Measurements from ENCODE around the gene CYREN. TPM values are rescaled to one million over a fixed set of nuclear protein-coding genes. Genes with fewer than 3 reads are reported as not detected.

Gene CYREN
- total RNA-seq, 1 experiment from 2014 or later: 70.5 TPM

DNA sequence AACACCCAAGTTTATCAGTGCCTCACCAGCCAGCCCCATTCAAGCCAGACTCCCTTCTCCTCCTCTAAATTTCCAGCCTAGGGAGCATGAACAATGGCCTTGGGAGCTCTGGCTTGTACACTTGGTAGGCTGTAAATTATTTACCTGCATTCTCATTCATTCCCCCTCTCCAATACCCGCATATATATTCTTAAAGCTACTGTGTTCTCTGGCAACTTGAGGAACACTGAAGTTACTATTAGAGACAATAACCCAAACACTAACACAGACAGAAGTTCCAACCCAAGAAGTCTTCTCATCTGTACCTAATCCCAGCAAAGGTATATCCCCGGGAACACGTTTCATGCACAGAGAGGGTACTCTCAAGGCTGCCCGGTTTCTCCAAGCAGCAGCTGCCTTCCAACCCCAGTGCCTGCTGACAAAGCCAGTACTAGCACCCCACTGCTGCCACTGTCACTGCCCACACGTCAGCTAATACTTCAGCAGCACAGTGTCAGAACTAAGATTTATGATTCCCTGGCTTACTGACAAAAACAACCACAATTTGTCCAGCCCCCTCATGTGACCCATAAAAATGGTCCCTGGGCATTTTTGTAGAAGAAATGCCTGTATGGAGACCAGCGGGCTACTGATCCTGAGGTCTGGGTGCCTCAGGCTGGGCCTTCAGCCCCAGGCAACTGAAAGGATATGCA lies 37.7 kb upstream of the CYREN start:
- H3K36me3 ChIP-seq (ENCODE audit: low read depth): no peaks in the 10 kb centered on the region
- no peaks in the 10 kb centered on the region for H3K79me2 ChIP-seq (ENCODE audit: low read depth)
- H3F3A ChIP-seq (ENCODE audit: insufficient read depth, low read depth): no peaks in the 10 kb centered on the region
- H3K4me1 ChIP-seq (replicated peaks; ENCODE audit: insufficient read depth): no peaks in the 10 kb centered on the region; the same call in 1 of the 2 replicates
- no peak overlapping the region for H2AFZ ChIP-seq
- H3K9me3 ChIP-seq (ENCODE audit: insufficient read depth, low read depth): no peaks in the 10 kb centered on the region
- TF ChIP-seq EZH2 (IDR thresholded peaks at IDR 0.05; ENCODE audit: low read depth): no peak
- TF ChIP-seq, protein P1, sequence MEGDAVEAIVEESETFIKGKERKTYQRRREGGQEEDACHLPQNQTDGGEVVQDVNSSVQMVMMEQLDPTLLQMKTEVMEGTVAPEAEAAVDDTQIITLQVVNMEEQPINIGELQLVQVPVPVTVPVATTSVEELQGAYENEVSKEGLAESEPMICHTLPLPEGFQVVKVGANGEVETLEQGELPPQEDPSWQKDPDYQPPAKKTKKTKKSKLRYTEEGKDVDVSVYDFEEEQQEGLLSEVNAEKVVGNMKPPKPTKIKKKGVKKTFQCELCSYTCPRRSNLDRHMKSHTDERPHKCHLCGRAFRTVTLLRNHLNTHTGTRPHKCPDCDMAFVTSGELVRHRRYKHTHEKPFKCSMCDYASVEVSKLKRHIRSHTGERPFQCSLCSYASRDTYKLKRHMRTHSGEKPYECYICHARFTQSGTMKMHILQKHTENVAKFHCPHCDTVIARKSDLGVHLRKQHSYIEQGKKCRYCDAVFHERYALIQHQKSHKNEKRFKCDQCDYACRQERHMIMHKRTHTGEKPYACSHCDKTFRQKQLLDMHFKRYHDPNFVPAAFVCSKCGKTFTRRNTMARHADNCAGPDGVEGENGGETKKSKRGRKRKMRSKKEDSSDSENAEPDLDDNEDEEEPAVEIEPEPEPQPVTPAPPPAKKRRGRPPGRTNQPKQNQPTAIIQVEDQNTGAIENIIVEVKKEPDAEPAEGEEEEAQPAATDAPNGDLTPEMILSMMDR (conservative IDR thresholded peaks at IDR 0.05): no peak
- no peak overlapping the region for H3K4me3 ChIP-seq
- H4K20me1 ChIP-seq (ENCODE audit: insufficient read depth): no peaks in the 10 kb centered on the region
- no peaks in the 10 kb centered on the region for H3K9me2 ChIP-seq (ENCODE audit: insufficient read depth)
- ChIA-PET CTCF (no interaction called here), POLR2A (ENCODE audit: unreplicated experiment) (no interaction called here)
- H3K4me2 ChIP-seq: no peak overlapping the region
- H3K27ac ChIP-seq: no peak overlapping the region
- intact Hi-C loops (cut with micrococcal nuclease; ENCODE audit: unreplicated experiment): no loop called here
- BruUV-seq (replicated peaks): no TSS peak
- no peak for DNase-seq
- no peaks in the 10 kb centered on the region for H3K27me3 ChIP-seq (ENCODE audit: insufficient read depth, low read depth)

DNA sequence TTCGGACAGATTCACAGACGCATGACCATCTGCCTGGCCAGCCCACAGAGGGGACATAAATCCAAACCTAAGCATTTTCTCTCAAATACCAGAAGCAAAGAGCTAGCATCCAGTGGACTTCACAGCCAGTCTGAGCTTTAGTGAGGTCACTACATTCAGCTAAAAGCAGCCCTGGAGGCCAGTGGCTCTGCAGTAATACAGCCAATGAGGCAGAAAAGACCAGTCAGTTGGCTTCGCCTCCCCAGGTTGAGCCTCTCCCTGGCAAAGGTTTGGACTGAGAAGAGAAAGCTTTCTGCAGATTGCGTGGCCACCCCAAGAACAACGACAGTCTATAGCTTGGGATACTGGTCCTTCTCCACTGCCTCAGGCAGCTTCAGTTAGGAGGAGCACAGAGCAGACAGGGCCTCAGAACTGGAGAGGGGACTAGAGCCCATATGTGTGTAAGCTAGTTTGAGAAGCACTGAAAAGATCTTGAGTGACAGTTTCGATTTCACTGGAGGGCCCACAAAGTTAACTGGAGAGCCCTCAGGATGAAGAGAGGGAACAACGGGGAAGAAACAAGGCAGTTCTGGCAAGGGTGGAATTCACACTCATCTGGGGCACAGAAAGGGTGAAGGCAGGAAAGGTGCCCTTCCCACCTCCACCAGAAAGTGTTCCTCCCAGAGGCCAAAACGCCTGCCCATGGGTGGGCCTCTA lies 37.0 kb upstream of the CYREN start:
- no TSS peak for BruUV-seq (replicated peaks)

DNA sequence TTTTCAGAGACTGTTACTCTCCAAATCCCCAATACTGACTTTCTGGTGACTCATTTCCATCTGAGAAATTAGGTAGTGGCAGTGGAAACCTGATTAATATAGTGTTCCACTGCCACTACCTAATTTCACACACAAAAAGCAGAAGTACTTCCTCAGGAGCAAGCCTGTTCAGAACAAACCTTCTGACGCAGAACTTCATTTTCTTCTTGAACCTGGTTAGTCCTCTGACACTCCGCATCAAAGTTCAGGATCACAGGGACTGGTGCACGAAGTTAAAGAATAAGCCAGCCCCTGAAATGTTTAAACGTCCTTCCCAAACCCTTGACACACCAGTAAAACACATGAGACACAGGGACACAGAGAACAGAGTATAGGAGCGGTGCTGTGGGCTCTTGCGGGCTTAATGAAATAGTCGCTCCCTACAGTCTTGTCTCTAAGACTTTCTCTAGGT lies 36.5 kb upstream of the CYREN start:
- no peaks in the 10 kb centered on the region for H3K9me2 ChIP-seq (ENCODE audit: insufficient read depth)
- no peaks in the 10 kb centered on the region for H3K27me3 ChIP-seq (ENCODE audit: insufficient read depth, low read depth)
- no TSS peak for BruUV-seq (replicated peaks)
- H3K4me3 ChIP-seq: no peak overlapping the region
- H3F3A ChIP-seq (ENCODE audit: insufficient read depth, low read depth): no peaks in the 10 kb centered on the region
- no peaks in the 10 kb centered on the region for H3K79me2 ChIP-seq (ENCODE audit: low read depth)
- no peak overlapping the region for H3K4me2 ChIP-seq
- no peaks in the 10 kb centered on the region for H3K36me3 ChIP-seq (ENCODE audit: low read depth)
- ChIA-PET POLR2A (ENCODE audit: unreplicated experiment) (no interaction called here), CTCF (no interaction called here)
- DNase-seq: no peak
- no peaks in the 10 kb centered on the region for H3K9me3 ChIP-seq (ENCODE audit: insufficient read depth, low read depth)
- H3K4me1 ChIP-seq (replicated peaks; ENCODE audit: insufficient read depth): no peaks in the 10 kb centered on the region; the same call in 1 of the 2 replicates
- no peak overlapping the region for H3K27ac ChIP-seq
- TF ChIP-seq, protein P1 (conservative IDR thresholded peaks at IDR 0.05): no peak
- no peak for TF ChIP-seq EZH2 (IDR thresholded peaks at IDR 0.05; ENCODE audit: low read depth)
- H4K20me1 ChIP-seq (ENCODE audit: insufficient read depth): no peaks in the 10 kb centered on the region
- H2AFZ ChIP-seq: no peak overlapping the region
- intact Hi-C loops (cut with micrococcal nuclease; ENCODE audit: unreplicated experiment): no loop called here

More for the DNA sequence above, 37.0 kb upstream of the CYREN start:
- Histone ChIP-seq H2AFZ (no peak overlapping the region), H3K4me1 (replicated peaks; ENCODE audit: insufficient read depth) (no peaks in the 10 kb centered on the region; the same call in 1 of the 2 replicates), H3K9me3 (ENCODE audit: insufficient read depth, low read depth) (no peaks in the 10 kb centered on the region), H3K27me3 (ENCODE audit: insufficient read depth, low read depth) (no peaks in the 10 kb centered on the region), H3K36me3 (ENCODE audit: low read depth) (no peaks in the 10 kb centered on the region), H3K4me3 (no peak overlapping the region), H3K4me2 (no peak overlapping the region), H3K9me2 (ENCODE audit: insufficient read depth) (no peaks in the 10 kb centered on the region), H4K20me1 (ENCODE audit: insufficient read depth) (no peaks in the 10 kb centered on the region), H3F3A (ENCODE audit: insufficient read depth, low read depth) (no peaks in the 10 kb centered on the region), H3K79me2 (ENCODE audit: low read depth) (no peaks in the 10 kb centered on the region), H3K27ac (no peak overlapping the region)
- TF ChIP-seq, protein P1 (conservative IDR thresholded peaks at IDR 0.05): no peak
- TF ChIP-seq EZH2 (IDR thresholded peaks at IDR 0.05; ENCODE audit: low read depth): no peak
- CTCF ChIA-PET: no interaction called here
- no peak for DNase-seq
- POLR2A ChIA-PET (ENCODE audit: unreplicated experiment): no interaction called here
- intact Hi-C loops (cut with micrococcal nuclease; ENCODE audit: unreplicated experiment): no loop called here
